Stimulated activated CD4-positive, alpha-beta T cell treated with anti-CD3 and anti-CD28 coated beads, Interleukin-12 subunit alpha, Interleukin-12 subunit beta, amount 100 ng/mL, for 4 hours (primary cell): ENCODE measurements around the gene FYB1.

Source experiments
- DNase-seq: peaks from one replicate; pipeline ENCODE4 v3.0.0-alpha.2; 2020

FYB1 gene

DNA sequence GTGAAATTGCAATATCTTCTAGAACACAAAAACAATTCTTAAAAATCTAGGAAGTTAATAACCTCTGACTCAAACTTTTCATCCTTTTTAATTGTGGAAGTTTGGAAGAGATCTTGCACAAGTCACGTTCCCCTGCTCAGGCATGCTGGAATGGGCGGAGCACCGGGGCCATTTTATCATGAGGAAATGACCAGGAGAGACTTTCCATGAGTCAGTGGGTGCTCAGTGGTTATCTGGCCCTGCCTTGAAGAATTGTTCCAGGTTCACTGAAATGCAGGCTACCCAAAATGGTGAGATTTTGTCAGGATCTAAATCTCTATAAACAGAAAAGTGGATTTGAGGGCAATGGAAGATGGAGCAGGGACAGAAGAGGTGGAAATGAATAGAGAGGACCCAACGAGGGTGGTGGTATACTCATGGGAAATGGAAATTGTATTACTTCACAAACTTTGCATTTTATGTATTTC lies 61.2 kb downstream of the FYB1 start:
- DNase-seq = no peak

DNA sequence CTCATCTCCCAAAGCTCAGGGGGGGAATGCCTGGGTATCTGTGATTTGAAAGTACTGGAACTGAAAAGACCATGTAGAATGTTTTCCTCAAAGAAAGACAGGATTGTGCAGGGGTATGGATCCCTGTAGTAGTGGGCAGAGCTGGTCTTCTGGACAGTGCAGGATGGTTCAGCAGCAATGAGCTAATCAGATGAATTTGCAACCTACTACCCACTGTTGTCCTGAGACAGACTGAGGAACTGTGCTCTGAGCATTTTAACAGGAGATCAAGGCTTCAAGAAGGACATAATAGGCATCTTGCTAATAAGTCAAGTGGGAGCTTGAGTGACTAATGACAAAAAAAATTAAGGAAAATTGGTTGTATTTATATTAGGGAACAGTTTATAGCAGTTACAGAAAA lies 61.7 kb downstream of the FYB1 start:
- no peak for DNase-seq

DNA sequence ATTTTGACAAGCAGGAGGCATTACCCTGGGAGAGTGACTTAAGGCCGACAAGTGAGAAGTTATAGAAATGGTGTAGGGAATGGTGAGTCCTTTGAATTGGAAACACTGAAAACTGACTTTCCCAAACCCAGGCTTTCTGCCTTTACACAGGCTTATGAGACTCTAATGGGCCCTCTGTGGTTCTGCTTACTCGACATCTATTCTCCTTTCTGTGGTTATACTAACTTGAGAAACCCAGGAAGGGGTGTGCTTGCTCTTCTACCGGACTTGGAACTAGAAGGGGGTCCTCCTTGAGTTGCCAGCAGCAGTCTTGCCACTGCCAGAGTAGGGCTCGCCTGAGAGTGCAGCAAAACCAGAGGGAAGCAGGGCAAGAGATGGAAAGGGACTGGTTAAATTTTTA lies 63.3 kb downstream of the FYB1 start:
- DNase-seq = no peak

DNA sequence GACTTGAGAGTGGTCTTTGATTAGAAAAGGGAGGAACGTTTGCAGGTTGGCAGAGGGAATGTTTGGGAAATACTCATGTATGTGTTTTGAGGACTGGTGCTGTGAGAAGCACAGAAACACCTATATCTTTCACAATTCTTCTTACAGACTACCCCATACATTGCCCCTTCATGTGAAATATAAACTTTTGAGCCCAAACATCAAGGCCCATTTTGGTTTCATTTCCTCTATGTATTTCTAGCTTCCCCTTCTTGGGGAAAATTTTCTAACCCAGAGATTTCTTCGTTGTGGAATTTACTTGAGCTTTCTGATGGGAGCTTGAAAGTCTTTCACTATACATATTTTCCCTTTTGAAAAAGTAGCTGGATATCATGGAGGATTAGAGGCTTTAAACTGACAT lies 67.6 kb downstream of the FYB1 start:
- no peak for DNase-seq

DNA sequence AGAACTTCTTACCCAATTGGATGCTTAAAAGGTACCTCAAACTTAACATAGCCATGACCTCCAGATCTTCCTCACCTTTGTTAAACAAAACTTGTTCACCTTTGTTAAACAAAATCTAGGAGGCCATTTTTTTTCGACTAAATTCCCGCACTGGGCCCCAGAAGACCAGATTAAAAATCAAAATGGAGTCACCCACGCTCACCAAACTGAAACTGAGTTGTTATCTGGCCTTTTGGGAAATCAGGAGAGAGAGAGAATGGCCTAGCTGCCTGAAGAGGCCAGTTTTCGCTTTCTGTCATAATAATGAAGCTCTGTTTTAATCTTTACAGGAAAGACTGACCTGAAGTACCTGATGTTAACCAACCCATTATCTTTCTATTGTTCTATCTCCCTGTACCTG lies 69.4 kb downstream of the FYB1 start:
- no peak for DNase-seq

DNA sequence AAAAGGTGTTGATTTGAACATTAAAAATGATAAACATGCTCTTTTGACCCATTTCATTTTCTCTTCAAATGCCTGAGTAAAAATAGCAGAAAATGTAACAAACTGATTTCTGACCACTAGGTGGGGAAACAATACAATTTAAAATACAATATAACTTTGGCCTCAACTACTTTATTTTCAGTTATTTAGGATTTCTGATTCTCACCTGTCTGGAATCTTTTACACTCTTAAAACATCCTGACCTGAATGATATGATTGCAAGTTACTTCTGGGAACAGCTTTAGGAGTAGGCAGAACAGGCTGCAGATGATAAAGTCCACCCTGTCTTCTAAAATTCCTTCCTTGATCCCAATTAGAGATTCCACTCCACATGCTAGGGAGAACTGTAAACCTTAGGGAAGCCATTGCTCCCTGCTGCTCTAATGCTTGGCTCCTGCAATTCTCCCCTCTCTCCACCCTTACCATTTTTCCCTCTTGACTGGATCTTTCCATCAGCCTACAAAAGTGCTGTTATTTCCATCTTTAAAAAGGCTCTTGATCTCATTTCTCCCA lies 70.3 kb downstream of the FYB1 start:
- no peak for DNase-seq

DNA sequence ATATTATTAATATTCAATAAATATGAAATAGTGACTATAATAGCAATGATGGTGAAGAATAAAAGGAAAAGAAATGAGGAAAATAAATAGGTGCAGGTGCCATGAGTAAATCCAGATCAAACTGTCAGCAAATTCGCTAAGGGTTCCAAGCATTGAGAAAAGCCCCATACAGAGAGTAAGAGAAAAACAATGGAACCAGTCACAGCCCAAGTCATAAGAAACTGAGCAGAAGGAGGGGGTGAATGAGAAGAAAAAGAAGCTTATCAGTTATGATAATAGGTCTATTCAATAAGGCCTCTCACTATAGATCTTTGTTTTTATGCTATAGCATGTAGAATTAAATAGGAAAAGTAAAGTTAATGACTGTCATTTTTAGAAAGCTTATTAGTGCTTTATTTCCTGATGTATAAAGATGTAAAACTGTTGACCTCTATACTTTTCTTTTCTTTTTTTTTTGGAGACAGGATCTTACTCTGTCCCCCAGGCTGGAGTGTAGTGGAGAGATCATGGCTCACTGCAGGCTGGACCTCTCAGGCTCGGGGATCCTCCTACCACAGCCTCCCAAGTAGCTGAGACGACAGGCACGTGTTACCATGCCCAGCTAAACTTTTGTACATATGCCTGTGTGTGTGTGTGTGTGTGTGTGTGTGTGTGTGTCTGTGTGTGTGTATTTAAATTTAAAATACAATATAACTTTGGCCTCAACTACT lies 72.4 kb downstream of the FYB1 start:
- DNase-seq = no peak

DNA sequence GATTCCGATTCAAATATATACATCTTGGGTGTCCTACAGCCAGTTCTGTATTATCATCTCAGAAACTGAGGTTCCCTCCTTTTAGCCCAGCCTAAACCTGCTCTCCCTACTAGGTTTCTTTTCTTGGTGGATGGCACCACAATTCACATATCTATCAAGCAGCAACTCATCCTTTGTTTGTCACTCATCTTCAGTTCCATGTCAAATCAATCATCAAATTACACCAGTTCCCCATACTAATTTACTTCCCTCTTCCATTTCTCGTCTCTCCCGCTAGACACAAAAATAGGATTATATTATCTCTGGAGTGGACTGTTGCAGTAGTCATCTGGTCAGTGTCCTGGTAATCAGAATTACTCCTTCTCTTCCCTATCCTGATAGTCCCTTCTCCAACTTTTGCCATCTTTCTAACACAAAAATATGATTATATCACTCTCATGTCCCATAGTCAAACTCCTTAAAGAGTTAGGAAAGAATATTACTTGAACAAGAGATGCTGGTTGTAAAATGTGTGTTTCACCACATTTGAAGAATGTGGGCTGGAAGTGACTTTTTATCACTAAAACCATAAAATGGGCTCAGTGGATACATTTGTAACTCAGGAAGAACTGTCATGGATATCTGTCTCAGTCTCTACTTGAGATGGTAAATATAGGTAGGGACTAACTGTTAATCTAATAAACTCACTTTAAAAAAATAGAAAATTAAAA lies 76.1 kb downstream of the FYB1 start:
- no peak for DNase-seq

DNA sequence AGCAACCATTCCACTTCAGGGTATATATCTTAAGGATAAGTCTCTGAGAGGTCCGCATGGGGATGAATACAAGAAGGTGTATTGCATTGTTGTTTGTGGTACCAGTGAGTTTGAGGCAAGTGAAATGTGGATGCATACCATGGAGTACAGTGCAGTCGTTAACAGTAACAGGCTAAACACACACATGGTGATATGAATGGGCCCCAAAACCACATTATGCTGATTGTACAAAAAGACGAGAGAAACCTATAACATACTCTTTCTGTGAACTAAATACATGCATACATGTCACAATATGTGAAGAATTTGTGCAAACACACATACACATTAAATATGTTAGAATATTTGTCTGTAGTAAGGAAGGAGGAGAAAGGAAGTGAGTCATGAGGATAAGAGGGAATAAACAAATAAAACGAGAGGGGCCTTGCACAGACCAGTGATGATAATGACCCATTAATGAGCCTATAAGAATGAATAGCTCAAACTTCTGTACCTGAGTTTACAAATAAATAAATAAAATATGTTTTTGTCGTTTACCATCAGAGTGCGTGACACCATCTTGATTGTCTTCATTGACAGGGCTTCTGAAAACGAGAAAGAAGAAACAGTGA lies 78.7 kb downstream of the FYB1 start:
- no peak for DNase-seq

DNA sequence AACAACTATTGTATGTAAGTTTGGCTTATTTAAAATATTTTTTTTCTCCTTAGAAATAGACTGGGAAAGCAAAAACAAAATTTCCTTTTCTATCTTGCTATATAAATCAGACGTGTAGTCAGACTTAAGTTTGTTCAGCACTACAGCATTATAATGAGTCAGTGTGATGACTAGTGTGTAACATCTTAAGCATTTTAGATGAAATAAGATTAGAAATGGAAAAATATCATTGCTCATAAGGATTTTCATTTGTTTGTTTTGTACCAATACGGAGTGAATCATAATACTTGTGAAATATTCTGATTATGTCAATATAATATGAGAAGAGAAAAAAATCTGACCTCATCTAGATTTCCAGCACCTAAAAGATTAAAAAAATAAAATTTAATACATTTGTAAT lies 80.5 kb downstream of the FYB1 start:
- no peak for DNase-seq

DNA sequence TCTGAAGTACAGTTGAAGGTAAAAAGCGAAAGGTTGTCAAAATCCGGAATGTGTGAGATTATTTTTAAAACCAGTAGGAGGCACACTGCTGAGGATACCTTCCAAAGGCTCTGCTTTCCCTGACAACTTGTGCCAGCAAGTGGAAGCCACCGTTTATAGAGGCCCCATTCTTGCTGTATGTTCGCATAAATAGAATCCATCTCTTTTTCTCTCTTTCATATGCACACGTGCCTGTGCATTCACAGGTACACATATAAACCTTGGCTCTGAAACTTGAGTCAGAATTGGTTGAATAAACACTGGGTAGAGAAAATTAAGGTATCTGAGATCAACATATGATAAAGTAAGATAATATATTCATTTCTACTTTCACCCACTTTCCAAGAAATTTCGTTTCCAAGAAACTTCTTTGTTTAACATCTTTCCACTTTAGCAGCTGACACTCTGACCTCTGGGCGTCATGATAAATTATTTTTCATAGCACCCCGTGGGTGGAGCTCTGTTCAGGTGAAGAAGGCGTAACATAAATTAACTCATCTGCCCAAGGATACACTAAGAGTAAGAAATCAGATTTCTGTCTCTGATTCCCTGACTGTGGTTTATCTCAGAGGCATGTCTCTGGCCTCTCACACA lies 81.4 kb downstream of the FYB1 start:
- DNase-seq = no peak

DNA sequence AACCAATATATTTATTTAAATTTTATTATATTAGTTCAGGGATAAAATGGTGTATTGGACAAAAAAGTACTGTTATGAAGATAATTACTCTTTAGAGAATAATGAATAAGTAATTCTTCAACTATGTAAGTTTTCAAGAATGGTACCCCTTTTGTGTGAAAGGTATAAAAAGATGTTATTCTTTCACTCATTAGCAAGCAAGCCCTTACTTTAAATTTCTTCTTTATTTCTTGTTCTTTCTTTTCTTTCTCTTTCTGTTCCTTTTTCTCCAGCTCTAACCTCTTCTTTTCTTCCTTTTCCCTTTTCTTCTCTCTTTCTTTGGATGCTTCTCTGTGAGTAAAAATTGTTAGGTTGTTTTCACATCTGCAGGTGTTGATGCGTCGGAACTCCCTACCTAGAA lies 82.0 kb downstream of the FYB1 start:
- no peak for DNase-seq

DNA sequence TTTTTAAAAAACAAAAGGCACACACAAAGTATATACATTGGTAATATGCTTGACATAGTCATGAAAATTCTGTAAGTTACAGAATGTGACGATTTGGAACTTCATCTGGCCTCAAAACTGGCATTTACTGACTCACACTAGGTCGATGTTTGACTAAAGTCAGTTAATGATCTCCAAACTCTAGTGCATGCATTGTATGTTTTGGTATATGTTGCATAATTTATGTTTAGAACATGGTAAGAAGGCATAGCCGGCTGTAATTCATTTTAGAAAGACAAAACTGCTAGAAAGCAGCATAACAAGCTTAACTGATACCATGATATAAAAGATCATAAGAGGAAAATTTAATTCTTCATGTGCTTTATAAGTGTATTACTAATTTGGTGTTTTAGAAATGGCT lies 86.6 kb downstream of the FYB1 start:
- no peak for DNase-seq

DNA sequence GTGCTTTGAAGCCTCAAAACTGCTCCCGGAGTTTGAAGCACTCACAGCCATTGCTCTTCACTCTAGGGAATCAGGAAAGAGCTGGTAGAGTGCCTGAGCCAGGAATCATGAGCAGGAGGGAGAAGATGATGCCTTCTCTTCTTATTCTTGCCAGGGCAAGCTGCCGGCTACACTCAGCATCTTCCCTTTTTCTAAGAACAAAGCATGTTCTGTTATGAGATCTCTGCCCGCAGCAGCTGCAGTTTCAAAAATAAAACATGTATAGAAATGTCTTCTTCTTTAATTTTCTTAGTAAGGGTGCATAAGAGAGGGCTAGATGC lies 87.3 kb downstream of the FYB1 start:
- DNase-seq = no peak

DNA sequence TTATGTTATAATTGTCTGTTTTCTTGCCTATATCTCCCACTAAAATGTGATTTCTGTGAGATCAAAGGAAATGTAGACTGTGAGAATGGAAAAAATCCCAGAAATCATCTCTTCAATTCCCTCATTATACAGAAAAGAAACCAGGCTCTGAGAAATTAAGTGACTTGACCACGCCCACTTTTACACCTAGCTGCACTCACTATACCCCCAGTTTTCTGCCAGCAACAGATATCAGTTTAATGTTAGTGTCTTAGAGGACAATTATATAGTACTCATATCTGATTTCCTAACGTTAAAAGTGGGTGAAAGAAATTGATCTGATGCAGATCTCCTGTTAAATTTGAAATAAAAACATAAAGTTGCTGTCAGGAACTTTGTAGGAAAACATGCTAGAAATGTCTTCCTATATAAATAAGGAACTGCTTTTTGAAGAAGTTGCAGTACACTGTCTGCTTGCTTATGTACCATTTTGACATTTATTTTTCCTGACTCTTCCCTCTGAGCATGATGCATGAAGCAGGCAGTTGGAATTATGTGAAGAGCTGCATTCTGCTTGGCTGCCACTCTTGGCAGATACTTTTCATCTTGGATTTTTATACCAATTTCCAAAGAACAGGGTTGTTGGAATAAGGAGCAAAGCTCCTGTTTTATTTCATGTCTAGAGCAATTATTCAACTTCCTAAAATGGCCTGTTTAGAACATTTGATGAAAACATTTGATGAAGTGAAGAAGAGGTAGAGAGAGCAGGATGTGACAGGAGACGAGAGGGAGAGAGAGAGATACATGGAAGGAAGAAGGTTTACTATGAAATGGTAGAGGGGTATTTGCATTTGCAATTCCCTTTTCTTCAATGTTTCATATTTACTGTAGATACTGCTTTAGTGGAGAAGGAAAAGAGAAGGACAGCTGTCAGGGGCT lies 87.9 kb downstream of the FYB1 start:
- no peak for DNase-seq

DNA sequence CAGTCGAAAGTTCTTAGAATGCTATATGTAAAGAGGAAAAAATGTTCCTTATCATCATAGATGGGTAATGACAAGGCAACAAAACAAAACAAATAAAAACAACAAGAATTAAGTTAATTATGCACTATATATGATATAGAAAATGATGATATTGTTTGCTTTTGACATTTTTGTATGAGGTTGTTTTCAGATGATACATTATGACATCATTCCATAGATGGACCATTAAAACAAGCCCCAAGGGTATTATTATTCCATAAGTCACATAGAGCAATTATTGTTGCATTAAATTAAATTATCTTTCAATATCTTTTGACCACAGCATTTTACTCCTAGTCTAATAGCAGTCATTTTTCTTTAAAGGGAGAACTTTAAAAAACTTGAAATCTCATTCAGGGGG lies 88.6 kb downstream of the FYB1 start:
- no peak for DNase-seq

DNA sequence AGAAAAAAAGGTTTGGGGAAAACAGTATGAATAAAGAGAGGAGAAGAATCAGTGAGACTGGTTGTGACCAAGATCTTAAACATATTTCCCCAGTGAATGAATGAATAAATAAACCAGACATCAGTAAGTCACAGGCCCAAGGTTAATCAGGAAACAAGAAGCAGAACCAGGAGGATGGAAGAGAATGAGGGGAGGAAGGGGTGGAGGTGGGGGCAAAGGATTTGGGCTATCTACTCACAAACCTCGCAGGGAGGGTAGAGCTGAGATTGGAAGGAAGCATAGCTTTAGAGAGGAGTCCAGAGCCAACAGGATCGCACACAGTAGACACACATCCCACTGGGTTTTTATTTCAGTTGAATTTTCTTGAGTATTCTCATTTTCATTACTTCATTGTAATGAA lies 97.4 kb downstream of the FYB1 start:
- no peak for DNase-seq

DNA sequence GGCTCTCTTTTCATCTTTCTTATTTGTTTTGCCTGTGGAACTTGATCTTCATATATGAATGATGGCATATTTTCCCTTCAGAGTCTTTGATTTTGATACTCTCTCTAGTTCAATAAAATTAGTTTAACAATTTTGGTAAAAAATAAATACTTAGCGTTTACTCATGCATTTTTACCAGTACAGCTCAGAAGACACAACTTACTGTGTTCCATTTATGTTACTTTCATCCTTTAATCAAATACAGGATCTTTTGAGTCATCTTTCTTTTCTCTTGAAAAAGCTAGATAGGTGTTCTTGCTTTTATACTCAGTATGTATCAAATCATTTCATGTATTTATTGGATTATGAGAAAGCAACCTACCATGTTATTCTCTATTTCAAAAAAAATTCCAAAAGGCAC lies 98.0 kb downstream of the FYB1 start:
- DNase-seq = no peak

DNA sequence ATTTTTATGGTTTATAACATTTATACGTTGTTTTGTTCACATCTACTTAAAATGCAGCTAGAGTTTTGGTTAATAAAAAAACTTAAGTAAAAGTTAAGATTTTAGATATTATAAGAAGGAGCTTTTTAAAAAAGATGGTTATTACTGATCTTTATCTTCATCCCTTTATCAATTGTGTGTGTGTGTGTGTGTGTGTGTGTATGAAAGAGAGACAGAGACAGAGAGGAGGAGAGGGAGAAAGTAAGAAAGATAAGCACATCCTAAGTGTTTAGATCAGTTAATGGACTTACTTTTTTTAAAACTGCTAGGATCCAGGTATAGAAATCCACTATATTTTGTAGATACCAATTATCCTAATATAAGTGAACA lies 99.3 kb downstream of the FYB1 start:
- no peak for DNase-seq

DNA sequence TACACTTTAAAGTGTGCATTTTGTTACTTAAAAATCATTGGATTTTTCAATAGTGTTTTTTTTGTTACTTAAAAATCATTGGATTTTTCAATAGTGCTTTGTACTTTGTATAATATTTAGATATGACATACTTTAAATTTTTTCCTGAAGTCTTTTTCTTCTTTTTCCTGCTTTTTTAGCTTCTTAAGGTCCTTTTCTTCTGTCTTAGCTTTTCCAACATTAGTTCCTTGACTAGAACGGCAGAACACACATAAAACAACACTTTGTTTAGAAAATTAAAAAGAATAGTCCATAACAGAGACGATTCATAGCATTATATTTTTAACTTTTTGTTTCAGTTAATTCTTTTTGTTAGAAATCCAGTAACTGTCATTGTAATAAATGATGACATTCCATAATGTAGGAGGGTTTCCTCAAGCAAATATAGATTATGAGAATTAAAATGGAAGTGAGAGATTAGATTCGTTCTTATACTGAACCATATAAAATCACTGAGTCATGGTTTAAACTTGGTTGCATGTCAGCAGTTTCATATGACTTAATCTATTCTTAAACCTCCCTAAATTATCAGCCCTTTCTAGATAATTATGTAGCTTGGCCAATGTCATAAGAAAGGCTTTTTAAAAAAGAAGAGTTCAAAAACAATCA lies 99.8 kb downstream of the FYB1 start:
- no peak for DNase-seq

DNA sequence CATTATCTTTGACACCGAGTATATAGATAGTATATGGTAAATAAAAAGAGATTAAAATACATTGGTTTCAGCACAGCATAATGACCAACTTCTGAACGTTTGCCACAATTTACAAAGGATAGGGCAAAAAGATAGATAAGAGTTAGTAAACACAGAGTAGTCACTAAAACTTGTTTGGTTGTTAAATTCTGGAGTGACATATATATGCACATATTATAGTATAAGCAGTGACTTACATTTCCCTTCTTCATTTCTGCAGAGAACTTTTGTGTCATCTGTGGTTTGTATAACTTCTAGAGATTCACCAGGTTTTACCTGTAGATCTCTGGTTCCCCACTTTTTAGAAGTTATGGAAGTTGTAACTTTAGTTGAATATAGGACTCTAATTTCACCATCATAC lies 100.7 kb downstream of the FYB1 start:
- no peak for DNase-seq

DNA sequence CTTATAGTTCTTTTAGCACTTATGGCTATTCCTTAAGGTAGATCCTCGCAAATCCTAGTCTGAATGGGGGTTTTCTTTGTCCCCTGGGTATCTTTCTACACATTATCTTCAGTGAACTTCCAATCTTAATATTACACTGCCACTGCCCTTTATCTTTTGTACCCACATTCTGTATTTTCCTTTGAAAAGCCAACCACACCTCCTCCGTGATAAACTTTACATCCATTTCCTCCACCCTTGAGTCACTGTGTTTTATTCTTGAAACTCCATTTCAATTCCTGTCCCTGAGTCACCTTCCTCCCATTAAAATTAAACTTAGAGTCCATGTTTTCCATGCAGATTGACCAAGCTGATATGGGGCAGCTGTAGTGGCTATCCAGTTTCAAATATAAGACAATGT lies 102.0 kb downstream of the FYB1 start:
- DNase-seq = no peak
